NCI-H1694 treated with DMSO at 0.1 percent for 48 hours (cell line): ENCODE measurements around the gene PRR15.
"Not testable (repeated sequence)": the region's sequence is repeated elsewhere in the genome, so short reads cannot be mapped to it uniquely, and the experiment has no call there.

Experiments
- DNase-seq: peaks from one replicate; lab custom pipeline; 2025; lab: John Stamatoyannopoulos, UW

PRR15 gene, protein sequence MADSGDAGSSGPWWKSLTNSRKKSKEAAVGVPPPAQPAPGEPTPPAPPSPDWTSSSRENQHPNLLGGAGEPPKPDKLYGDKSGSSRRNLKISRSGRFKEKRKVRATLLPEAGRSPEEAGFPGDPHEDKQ

DNA sequence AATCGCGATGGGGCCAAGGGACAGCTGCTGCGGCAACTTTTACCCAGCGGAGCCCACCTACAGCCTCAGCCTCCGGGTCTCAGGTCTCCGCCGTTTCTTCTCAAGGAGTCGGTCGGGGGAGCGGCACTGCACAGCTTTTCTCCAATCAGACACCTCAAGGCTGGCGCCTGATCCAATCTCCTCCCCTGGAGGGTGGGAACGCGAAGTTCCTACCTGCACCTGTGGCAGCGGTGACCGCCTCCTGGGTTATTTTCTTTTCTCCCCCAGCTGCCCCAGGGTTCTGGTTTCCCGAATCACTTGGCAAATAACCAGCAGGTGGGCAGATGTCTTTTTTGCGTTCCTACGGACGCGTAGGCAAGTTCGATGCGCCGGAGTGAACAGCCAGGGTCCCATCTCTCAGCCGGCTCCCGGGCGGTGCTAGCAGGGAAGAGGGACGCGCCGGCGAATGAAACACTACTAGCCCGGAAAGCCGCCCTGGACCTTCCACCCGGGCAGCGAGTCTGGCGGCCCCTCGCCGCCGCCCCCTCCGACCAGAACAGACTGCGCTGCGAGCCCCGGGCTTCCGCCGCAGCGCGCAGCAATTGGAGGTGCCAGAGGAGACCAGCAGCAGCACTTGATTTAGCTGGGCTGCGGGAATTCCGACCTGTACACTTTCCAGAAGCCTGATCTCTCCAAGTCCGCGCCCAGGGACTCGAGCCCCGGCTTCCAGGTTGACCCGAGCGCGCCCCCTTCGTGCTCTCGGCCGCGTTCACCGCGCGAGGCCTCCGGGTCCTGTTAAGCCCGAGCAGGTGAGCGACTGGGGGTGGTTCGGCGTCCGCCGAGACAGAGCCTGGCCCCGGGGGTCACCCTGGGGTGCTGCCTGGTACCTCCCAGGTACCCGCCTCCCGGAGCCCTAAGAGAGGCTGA, at the start of gene PRR15:
Gene PRR15, plus strand, starts transcription at position 246 of the 906 bp plus-strand sequence. CDS start 2,495 bp downstream, outside the sequence.
- peak; percentile 27 for DNase-seq

DNA sequence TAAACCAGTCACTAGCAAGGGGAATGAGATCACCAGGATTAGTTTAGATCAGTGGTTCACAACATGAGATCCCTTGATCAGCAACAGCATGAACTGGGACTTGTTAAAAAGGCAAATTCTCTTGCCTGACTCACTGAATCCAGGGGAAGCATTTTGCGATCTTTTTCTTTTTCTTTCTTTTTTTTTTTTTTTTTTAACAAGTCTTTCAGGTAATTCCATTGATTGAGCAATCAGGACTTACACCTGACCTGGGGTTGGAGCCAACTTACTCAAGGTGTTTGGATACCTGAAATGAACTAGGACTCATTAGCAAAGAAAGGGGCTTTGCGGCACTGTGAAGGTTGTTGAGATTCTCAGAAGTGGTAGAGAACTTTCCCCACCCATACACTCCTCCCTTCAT, 47.1 kb upstream of the PRR15 start:
- no peak for DNase-seq

DNA sequence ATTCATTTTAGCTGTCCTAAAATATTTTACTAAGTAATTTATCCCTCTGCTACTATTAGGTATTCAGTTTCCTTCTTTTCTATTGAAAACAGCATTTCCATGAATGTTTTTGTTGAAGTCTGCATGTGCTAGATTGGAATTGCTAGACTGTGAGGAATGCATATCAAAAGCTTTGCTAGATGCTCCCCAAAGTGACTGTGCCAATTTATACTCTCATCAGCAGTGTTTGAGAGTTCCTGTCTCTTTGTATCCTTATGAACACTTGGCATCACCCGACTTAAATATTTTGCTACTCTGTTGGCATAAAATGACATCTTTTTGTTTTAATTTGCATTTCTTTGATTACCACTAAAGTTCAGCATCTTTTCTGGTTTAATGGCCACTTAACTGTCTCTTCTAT, 45.0 kb upstream of the PRR15 start:
- DNase-seq = no peak

DNA sequence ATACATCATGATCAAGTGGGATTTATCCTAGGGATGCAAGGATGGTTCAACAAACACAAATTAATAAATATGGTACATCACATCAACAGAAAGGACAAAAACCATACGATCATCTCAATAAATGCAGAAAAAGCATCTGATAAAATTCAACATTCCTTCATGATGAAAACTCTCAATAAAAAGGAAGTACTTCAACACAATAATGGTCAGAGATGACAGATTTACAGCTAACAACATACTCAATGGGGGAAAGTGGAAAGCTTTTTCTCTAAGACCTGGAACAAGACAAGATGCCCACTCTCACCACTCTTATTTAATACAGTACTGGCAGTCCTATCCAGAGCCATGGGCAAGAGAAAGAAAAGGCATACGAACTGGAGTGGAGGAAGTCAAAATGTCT, 39.9 kb upstream of the PRR15 start:
- DNase-seq = no peak

DNA sequence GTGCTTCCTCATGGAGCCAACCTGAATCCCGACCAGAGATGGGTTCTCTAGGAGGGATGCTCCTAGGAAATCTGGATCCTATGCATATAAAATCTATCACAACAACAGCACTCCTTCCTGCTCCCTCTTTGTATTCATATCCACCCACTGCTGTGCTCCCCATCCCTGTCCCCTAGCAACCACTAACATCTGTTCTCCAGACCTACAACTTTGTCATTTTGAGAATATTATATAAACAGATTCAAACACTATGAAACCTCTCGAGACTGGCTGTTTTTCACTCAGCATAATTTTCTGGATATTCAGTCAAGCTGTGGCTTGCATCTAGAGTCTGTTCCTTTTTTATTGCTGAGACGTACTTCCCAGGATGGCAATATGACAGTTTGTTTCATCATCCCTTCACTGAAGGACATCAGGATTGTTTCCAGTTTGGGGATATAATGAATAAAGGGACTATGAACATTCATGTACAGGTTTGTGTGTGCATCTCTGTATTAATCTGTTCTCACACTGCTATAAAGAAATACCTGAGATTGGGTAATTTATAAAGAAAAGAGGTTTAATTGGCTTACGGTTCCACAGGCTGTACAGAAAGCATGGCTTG, 36.0 kb upstream of the PRR15 start:
- DNase-seq = no peak

DNA sequence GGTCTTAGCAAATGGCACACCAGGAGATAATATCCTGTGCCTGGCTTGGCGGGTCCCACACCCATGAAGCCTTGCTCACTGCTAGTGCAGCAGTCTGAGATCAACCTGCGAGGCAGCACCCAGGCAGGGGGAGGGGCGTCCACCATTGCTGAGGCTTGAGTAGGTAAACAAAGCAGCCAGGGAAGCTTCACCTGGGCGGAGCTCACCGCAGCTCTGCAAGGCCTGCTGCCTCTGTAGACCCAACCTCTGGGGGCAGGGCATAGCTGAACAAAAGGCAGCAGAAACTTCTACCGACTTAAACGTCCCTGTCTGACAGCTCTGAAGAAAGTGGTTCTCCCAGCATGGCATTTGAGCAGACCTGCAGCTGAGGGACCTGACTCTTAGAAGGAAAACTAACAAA, 35.1 kb upstream of the PRR15 start:
- DNase-seq = not testable (repeated sequence)

DNA sequence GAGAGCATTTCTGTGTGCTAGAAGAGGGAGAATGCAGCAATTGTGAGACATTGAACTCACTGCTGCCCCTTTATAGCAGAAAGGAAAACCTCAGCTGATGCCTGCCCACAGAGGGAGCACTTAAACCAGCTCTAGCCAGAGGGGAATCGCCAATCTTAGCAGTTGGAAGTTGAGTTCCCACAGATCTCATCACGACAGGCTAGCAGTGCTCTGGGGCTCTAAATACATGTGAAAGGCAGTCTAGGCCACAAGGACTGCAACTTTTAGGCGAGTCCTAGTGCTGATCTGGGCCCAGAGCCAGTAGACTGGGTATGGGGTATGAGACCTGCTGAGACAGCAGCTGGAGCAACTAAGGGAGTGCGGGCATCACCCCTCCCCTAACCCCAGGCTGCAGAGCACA, 25.2 kb upstream of the PRR15 start:
- DNase-seq = no peak

DNA sequence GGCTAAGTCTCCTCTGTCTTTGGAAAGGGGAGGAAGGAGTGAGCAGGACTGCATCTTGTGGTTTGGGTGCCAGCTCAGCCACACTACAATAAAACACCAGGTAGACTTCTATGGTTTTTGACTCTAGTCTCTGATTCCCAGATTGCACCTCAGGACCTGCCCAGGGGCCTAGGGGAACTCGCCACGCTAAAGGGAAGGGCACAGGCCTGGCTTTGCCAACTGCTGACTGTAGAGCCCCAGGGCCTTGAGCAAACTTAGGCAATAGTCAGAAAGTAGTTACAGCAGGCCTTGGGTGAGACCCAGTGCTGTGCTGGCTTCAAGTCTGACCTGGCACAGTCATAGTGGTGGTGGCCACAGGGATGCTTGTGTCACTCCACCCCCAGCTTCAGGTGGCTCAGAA, 24.2 kb upstream of the PRR15 start:
- no peak for DNase-seq

DNA sequence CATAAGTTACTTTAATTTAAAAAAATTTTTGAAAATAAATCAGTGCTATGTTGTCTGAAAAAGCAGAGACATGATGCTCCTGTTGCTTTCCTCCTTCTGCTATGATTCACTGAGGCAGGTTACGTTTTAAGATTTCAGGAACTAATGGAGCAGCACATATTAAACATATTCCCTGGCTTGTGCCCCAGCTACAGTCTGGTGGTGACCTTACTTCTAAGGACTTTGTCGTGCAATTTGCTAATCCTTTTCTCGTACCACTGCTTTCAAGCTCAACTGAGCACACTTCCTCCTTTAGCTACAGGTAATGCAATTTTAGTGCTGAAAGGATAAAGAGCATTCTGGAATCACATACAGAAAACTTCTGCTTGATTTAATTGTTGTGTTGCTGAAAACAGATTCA, 16.2 kb upstream of the PRR15 start:
- no peak for DNase-seq

DNA sequence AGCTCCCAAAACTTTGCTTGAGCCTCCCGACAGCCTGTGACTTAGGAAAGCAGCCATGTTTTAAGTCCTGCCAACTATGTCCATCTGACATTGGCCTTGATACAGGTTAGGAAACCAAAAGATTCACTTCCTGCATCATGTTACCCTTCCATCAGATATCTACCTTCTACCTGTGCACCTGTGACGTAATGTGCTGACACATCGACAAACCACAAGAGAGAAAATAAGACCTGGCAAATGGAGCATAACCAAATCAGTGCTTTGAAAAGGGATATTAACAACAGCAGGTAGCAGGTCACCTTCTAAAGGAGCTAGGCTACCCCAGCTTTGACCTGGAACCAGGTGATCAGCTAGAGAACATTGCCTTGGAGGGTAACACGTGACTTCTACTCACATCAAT, 14.8 kb upstream of the PRR15 start:
- no peak for DNase-seq

DNA sequence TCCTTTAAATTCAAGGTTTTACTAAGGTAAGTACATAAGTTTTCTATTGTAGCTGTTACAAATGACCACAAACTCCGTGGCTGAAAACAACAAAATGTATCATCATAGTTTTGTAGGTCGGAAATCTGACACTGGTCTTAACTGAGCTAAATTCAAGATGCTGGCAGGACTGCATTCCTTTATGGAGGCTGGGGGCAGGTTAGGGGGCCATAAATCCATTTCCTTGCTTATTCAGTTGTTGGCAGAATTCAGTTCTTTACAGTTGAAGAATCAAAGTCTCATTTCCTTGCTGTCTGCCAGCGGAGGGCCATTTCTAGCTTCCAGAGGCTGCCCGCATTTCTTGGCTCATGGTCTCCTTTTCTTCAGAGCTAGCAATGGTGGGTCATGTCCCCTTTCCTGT, 11.2 kb upstream of the PRR15 start:
- DNase-seq = no peak

DNA sequence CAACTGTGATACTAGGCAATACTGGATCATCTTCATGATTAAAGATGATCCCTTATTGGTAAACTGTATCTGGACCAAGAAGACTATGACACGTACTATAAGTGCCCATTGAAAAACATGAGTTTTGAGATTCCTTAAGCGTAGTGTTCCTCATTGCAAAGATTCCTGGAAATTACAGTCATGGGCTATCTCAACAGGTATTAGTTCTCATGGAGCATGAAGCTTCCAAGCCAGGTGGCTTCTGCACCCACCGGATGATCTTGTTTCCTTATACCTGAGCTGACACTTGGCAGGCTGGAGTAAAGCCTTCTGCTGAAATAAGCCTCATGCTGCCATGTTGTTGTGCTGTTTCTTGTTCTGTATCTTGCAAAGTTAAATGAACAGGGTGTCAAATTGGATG, 8.6 kb upstream of the PRR15 start:
- DNase-seq = no peak

DNA sequence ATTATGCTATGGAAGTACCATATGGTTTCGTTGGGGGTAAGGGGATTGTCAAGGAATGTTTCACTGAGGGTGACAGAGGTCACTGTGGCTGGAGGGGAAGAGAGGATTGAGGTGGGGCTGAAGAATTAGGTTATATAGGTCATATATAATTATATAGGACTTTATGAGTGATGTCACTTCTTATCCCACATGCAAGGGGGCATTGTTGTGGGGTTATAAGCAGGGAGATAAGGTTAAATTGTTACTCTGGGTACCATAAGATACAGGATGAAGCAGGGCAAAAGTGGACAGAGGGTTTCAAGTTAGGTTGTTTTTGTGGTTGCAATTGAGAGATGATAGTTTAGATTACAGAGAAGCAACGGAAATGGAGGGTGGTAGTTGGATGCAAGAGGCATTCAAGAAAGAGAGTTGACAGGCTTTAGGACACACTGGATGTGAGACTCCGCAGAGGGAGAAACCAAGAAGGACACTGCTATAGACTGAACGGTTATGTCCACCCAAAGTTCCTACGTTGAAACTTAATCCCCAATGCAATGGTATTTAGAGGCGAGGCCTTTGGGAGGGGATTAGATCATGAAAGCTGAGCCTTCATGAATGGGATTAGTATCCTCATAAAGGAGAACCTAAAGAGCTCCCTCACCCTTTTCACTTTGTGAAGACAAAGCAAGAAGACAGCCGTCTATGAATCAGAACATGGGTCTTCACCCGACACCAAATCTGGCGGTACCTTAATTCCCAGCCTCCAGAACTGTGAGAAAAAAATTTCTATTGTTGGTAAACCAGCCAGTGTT, 7.0 kb upstream of the PRR15 start:
- DNase-seq = no peak

DNA sequence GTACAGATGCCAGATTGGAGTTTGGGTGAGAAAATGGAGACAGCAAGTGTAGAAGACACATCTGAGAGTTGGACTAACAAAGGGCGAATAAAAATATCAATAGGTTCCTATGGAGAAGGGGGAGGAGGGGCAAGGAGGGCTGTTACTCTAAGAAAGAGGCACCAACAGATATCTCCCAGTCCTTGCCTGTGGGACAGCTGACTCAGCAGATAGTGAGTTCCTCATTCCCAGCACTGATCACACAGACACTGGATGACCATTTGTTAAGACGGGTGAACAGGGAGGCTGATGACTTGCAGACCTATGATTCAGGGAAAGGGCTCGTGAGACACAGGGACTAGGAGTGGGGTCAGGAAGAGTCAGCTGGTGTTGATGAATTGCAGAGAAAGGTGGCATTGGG, 5.7 kb upstream of the PRR15 start:
- no peak for DNase-seq

DNA sequence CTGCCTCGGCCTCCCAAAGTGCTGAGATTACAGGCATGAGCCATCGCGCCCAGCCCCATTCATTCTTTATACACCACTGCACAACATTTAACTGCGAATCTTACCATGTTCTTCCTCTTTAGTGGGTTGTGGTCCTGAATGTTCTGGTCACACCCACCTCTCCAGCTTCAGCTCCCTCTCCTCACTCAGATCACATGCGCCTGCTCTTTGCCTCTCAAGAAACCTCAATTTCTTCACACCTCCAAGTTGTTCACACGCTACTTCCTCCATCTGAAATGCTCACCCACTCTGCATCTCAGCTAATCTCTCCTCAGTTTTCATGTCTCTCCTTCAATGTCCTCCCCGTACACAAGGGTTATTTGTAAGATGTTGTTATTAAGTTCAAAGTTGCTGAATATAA, 2.4 kb upstream of the PRR15 start:
- no peak for DNase-seq

DNA sequence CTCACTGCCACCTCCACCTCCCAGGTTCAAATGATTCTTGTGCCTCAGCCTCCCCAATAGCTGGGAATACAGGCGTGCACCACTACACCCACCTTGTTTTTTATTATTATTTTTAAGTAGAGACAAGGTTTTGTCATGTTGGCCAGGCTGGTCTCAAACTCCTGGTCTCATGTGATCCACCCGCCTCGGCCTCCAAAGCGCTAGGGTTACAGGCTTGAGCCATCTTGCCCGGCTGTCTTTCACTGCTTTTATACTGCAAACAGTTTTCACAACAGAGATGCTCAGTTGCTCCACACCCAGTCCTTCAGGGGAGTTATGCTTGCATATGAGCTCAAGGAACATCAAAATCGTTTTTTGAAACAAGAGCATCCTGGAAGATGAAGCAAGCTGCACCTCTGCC, 1.3 kb upstream of the PRR15 start:
- DNase-seq = no peak

DNA sequence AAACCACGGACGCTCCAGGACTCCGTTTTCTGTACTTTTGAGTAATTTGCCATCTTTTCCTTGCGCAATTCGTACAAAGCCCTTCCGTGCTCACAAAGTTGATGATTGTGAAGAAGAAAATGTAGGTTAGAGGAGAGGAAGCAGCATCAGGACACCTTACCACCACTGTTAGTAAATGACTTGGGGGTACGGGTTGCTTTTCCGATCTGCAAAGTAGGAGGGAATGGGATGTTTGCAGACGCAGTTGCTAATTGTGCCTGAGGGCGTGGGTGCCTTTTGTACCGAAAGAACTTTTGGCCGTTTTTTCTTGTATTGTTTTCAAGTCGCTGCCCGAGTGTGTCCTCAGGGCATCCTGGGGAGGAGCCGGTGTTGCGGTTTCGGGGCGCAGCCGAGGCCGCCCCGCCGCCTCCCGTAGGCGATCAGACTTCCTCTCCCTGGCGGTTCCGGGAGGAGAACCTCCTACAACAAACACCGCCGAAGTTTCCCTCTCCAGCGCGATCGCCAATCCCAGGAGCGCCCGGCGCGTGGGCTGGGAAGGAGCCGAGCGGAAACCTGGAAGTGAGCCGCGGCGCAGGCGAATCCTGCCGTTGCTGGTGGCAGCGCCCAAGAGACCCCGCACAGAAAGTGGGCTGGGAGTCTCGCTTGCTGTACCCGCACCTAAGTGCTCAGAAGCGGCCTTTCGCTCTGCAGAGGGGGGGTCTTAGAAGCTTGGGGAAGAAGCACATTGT, 1.0 kb downstream of the PRR15 start:
- DNase-seq = peak; percentile 27

DNA sequence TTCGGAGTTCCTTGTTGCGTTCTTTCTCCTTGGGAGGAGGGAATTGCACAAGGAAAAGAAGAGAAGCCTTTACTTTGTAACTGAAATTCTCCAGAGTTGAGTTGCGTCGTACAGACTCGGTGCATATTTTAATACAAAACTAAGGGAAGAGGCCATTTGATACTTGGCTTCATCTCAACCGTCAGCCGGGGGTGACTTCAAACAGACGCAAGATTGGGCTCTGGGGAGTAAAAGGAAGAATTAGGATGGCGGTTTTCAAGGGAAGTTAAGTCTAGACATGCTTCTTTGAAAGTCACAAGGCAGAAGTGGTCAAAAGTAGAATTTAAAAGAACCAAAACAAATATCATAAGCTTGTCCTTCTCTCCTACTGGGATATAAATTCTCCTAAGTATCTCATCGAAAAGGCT, 1.6 kb downstream of the PRR15 start:
- DNase-seq = no peak

DNA sequence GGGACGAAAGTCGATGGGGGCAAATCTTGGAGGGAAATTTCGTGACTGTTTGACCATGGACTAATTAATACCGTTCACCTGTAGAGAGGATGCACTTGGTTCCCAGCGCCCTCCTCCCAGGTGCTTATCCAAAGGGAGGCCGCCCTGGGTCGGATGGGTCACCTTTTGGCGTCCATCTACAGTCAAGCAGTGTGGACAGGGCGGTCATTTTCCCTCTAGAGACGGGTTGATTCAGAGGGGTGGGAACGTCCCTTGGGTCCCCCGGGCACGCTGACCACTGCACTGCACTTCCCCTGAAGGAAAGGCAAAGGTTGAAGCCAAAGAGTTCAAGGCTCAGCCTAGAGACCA, 2.0 kb downstream of the PRR15 start:
- no peak for DNase-seq

DNA sequence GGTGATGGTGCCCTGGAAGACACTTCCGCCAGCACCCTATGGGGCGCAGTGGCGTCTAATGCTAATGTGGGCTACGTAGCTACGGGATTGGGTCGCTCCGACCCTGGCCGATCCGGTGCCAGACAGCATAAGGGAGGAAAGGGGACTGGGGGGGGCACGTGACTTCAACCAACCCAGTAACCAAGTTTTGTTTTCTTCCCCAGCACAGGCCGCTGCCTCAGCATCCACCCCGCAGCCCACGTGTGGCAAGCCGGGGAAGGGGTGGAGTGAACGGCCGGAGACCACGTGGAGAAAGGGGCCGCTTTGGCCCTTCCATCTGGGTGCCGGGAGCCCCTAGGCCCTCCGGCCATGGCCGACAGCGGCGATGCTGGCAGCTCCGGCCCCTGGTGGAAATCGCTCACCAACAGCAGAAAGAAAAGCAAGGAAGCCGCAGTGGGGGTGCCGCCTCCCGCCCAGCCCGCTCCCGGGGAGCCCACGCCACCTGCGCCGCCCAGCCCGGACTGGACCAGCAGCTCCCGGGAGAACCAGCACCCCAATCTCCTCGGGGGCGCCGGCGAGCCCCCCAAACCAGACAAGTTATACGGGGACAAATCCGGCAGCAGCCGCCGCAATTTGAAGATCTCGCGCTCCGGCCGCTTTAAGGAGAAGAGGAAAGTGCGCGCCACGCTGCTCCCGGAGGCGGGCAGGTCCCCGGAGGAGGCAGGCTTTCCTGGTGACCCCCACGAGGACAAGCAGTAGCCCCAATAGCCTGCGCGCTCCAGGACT, 2.5 kb downstream of the PRR15 start:
- no peak for DNase-seq

DNA sequence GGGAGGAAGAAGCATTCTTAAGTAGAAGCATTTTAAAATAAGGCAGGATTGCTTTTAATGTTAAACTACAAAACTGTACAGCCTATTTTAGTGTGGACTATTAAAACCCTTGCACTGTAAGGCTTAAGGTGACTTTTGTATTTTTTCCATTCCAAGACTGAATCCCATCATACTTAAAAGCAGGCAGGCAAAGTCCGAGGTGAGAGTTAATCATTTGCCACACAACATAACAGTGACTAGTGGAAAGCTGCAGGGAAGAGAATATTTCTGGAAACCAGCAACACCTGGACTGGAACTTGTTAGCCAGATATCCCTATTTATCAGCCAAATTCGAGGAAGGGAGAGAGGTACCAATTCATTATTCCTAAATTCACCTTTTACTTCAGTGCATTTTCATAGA, 3.5 kb downstream of the PRR15 start:
- no peak for DNase-seq
